ENCODE results near the gene ATP11C. TPM values are rescaled to one million over a fixed set of nuclear protein-coding genes. Genes with fewer than 3 reads are reported as not detected.

The ATP11C gene
- total and polyA plus RNA-seq, 2 of the 4 experiments (the other 2 are of a cell fraction), result 19.3 to 40.0 TPM

GRCh38 chrX:139936259-139936658 lies 3.4 kb upstream of the ATP11C start:
- Histone ChIP-seq H3K9me3 (ENCODE audit: control insufficient read depth, insufficient read depth, low read length) (no peaks in the 10 kb centered on the region), H4K8ac (ENCODE audit: low read depth in 2 of 2, low read length in 2 of 2) (no peak overlapping the region), H3K4me1 (ENCODE audit: control insufficient read depth, insufficient read depth, low read length) (no peaks in the 10 kb centered on the region), H4K20me1 (ENCODE audit: insufficient read depth, low read length) (0 out of 2 replicates have a peak, but pooled peaks cover under 1% of the 10 kb centered on the region), H3K56ac (ENCODE audit: extremely low read depth, insufficient read depth, low read length) (no peak overlapping the region), H3K27ac (ENCODE audit: insufficient read depth, low read length) (no peak overlapping the region), H3K23ac (ENCODE audit: low read depth, low read length) (no peak overlapping the region), H3K9ac (ENCODE audit: low read depth, low read length) (no peak overlapping the region), H3K14ac (replicated peaks; ENCODE audit: low read depth, low read length) (no peak overlapping the region), H3K4me3 (ENCODE audit: insufficient read depth, low read depth, low read length) (no peak overlapping the region), H2BK120ac (ENCODE audit: low read depth, low read length) (no peak overlapping the region), H4K5ac (ENCODE audit: low read depth, low read length) (no peak overlapping the region), H3K4me2 (ENCODE audit: low read depth, low read length) (no peak overlapping the region), H3K79me1 (ENCODE audit: low read depth in 1 of 2, low read length in 2 of 2) (no peaks in the 10 kb centered on the region), H2AK9ac (replicated peaks; ENCODE audit: low read depth, low read length, poor library complexity) (no peak overlapping the region), H3K18ac (ENCODE audit: low read depth, low read length) (no peak overlapping the region), H2BK20ac (ENCODE audit: low read depth, low read length) (no peak overlapping the region), H3K36me3 (ENCODE audit: control insufficient read depth, insufficient read depth, low read length) (no peaks in the 10 kb centered on the region), H2AK5ac (ENCODE audit: low read depth, low read length) (no peak overlapping the region), H2BK5ac (ENCODE audit: low read depth, low read length, poor library complexity, severe bottlenecking) (no peak overlapping the region), H3K27me3 (ENCODE audit: control insufficient read depth, insufficient read depth, low read length) (no peaks in the 10 kb centered on the region), H3K9me1 (ENCODE audit: insufficient read depth, low read length) (no peaks in the 10 kb centered on the region), H4K91ac (ENCODE audit: insufficient read depth, low read depth, low read length) (no peak overlapping the region), H2BK15ac (ENCODE audit: low read depth, low read length) (no peak overlapping the region), H3K4ac (ENCODE audit: low read depth, low read length) (no peak overlapping the region), H2AFZ (replicated peaks; ENCODE audit: low read length, poor library complexity) (no peak overlapping the region)
- no peak for TF ChIP-seq RCOR1 (IDR thresholded peaks at IDR 0.05; ENCODE audit: insufficient replicate concordance, low read length)
- TF ChIP-seq CHD1 (IDR thresholded peaks at IDR 0.05; ENCODE audit: low read depth, low read length), result no peak
- no peak for TF ChIP-seq SMC3 (IDR thresholded peaks at IDR 0.05; ENCODE audit: low read depth, low read length)
- no peak for TF ChIP-seq BHLHE40 (IDR thresholded peaks at IDR 0.05; ENCODE audit: low read depth, low read length)
- no peak for TF ChIP-seq CEBPB (IDR thresholded peaks at IDR 0.05; ENCODE audit: low read depth, low read length)
- no peak for TF ChIP-seq USF2 (IDR thresholded peaks at IDR 0.05; ENCODE audit: low read depth, low read length)
- TF ChIP-seq MXI1 (IDR thresholded peaks at IDR 0.05; ENCODE audit: borderline replicate concordance, low read depth, low read length), result no peak
- no peak for TF ChIP-seq MAZ (IDR thresholded peaks at IDR 0.05; ENCODE audit: borderline replicate concordance, low read depth, low read length)
- in situ Hi-C loops (cut with MboI; ENCODE audit: low sequenced_read_pairs), result no loop called here
- CTCF ChIA-PET, result no interaction called here
- POLR2A ChIA-PET (ENCODE audit: unreplicated experiment), result no interaction called here
- intact Hi-C loops (cut with micrococcal nuclease), result loop anchor here (10.0 kb wide), 1 partner anchor 211 kb away; no protein-coding TSS in a partner anchor
- ATAC-seq (ENCODE audit: low read depth) (no peak), DNase-seq (no peak)
- dilution Hi-C loops (cut with HindIII; ENCODE audit: low sequenced_read_pairs, unreplicated experiment), result no loop called here
- BruUV-seq (replicated peaks), result no TSS peak
